HL-60/S4 treated with phorbol 12-myristate 13-acetate at 8.2 ng/mL for 4 days and 3 days (cell line): Measurements from ENCODE around the gene NMRAL1.

Source experiments
- in situ Hi-C: fragments of 300-500 bp; cut with MboI; formaldehyde crosslinking; loops from 2 replicates; pipeline ENCODE4 v1.15.0; 2022; ENCODE audit warnings: low sequenced_read_pairs

NMRAL1 gene

DNA sequence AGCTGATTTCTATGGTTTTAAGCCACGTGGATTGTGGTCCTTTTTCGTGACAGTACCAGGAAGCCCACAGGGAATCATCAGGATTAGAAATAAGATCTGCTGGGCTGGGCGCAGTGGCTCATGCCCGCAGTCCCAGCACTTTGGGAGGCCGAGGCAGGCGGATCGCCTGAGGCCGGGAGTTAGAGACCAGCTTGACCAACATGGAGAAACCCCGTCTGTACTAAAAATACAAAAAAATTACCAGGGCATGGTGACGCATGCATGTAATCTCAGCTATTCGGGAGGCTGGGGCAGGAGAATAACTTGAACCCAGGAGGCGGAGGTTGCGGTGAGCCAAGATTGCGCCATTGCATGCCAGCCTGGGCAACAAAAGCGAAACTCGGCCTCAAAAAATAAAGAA lies 6.5 kb downstream of the NMRAL1 start:
- in situ Hi-C loops, result no loop called here

DNA sequence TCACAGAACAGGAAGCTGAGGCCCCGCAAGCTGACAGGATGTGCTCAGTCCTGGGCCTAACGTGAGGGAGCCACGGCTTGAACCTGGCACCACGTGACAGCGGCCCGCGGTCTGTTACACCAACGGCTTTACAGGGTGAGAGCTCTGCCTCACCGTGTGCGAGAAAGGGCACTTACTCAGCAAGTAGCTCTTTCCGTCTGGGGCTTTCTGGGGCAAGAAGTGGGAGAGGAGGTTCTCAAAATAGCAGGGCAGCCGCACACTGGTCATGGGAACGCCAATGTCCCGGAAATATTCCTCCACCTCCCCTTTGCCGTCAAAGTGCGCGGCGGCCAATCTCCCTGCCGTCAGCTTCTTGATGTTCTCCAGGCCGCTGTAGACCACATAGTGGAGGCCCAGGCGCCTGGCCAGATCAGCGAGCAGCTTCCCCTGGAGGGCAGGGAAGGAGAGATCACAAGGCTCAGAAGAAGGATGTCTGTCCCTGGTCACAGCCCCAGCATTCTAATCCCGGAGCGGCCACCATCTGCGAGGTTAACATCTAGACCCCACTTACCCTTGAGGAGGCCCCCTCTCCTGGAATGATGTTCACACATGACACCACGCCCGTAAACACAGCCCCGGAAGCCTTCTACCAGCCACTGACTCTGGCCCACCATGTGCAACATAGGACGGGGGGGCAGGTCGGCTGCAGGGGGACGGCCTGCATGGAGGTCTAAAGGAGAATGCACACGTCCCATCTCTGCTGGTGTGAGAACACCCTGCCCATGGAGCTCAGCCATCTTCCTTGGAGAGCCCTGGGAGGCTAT lies 8.2 kb downstream of the NMRAL1 start:
- in situ Hi-C loops, result no loop called here

DNA sequence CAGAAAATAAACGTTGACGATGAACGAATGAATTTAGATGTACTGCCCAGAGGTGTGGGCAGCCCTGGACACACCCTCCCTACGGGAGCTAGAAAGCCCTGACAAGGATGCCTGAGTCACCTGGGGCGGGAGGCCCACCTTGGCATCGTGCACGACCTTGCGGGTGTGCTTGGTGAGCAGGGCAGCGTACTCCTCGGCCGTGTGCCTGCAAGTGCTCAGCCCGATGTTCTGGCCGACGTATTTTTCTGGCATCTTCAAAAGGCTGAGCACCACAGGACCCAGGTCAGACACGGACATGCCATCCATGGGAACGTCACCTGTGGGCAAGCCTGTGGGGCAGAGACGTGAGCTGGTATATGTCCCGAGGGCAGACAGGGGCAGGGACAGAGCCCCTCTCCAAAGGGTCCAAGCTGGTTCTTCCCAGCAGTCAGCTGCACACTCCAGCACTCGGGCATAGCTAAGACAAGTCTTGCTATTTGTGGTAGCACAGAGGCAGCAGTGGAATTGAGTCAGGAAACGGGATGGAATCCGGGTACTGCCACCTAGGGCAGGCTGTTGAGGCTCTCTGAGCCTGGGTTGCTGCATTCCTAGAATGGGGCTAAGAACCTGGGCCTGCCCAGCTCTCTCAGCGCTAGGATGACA lies 10.8 kb downstream of the NMRAL1 start:
- in situ Hi-C loops, result no loop called here

DNA sequence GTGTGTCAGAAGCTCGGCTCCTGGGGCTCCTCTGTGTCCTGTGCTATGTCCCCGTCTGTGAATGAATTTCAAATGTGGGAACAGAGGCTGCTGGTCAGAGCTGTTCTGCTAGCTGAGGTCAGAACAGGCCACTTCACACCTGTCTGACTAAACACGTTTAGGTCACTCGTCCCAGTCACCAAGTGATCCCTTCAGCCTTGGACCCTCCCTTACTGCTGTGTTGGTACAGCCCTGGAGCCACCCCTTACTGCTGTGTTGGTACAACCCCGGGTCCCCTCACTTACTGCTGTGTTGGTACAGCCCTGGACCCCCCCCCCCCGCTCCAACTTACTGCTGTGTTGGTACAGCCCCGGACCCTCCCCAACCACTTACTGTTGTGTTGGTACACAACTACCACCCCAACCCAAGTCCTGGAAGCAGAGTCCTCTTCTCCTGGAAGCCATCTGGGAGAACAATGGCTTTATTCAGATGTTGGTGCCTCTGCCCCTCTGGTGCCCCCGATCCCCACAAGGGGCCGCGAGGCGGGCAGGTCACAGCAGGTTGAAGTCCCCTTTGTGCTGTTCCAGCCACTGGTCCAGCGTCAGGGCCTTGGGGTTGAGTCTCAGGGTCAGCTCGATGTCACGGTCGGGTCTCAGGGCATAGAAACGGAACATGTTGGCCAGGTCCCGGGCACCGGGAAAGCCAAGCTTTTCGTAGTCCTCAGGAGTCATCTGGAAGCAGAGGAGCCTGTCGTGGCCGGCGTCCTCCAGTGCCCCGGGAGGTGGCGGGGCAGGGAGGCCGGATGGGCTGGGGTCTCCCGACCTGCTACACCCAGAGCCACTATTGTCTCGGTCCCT lies 13.0 kb downstream of the NMRAL1 start:
- in situ Hi-C loops, result no loop called here

DNA sequence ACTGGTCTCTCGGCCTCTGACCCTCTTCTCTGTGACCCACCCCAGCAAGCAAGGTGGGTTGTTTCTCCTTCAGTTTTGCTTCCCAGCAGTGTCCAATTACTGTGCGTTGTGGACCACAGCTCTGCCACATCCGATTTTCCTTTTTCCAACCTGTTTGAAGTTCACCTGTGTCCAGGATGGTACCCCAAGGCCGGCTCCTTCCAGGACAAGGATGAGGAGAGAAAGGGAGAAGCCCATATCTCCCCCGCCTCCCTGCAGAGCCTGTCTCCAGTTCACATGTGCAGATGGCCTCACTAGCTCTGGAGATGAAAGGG lies 13.5 kb downstream of the NMRAL1 start:
- in situ Hi-C loops, result no loop called here

DNA sequence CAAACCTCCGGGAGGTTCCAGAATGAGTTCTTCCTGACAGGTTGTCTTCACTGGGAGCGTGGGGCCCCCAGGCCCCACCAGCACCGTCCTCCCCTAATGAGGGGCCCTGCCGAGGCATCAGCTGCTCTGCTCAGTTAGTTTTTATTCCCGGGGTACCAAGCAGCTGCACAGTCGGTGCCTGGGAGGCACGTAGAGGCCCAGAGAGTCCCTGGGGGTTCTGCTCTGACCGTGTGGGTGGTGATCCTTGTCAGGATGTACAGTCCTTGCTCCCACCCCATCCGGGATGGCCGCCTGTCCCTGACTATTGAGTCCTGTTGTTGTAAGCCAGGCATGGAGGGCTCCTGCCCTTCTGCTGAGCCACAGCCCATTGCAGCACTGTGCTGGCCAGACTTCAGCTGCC lies 18.5 kb downstream of the NMRAL1 start:
- in situ Hi-C loops, result no loop called here

DNA sequence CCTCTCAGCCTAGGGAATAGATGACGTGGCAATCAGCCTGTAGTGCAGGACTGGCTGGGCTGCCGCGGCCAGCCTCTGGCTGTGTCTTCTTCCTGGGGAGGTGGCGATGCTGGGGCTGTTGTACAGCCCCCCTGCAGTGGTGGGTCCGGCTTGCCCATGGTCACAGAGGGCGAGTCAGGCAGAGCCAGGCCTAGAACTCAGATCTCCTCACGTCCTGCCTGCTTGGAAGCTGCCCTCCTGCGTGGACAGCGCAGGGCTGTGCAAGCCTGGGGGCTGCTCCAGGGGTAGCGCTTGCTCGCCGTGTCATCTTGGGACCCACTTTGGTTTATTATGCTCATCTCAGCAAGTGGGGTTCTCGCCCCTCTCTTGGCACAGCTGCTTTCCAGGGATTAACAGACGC lies 19.3 kb downstream of the NMRAL1 start:
- in situ Hi-C loops, result no loop called here

DNA sequence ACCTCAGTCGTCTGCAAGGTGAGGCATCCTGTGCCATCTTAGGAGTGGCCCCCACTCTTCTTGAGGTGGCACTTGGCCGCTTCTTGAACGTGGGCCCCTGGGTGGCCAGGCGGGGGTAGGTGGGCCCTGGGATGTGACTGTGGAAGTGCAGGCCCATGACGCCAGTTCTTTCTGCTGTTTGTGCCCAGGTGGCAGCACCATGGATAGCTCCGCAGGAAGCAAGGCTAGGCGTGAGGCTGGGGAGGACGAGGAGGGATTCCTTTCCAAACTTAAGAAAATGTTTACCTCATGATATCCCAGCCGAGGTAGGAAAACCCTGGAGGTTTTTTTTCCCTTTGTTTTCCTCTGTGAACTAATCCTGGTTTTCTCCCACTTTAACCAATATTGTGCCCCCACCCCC lies 19.8 kb downstream of the NMRAL1 start:
- in situ Hi-C loops, result no loop called here

DNA sequence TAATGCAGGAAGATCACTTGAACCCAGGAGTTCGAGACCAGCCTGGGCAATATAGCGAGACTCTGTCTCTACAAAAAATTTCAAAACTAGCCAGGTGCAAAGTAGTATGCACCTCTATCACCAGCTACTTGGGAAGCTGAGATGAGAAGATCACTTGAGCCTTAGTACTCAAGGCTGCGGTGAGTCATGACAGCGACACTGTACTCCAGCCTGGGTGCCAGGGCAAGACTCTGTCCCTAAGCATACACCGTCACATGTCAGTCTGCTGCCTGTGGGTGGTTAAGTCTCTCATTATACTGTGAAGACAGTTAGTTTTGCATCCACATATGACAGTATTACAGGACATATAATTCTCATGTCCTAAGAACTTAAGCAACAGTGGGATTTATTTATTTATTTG lies 21.8 kb downstream of the NMRAL1 start:
- in situ Hi-C loops, result no loop called here

DNA sequence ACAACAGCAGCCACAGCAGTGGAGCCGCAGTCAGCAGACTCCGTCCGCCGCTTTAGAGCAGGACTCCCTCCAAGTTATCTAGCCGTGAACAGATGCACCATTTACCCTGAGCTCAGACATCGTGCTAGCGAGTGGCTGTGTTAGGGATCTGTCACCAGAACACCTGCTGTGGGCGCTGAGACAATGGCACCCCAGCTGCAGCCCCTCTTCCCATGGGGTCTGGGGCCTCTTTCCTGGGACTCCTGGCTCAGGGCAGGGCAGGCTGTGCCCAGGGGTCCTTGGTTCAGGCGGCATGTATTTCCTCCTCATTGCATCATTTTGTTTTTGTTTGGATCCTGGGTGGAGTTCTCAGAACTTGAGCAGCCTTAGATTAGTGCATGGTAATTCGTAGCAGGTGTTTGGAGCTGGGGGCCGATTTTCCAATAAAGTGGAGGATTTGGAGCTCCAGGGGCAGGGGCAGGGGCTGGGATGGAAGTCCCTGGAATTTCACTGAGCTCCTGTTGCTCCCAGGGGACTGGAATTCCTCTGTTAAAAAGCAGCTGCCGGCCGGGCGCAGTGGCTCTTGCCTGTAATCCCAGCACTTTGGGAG lies 23.4 kb downstream of the NMRAL1 start:
- in situ Hi-C loops, result no loop called here

DNA sequence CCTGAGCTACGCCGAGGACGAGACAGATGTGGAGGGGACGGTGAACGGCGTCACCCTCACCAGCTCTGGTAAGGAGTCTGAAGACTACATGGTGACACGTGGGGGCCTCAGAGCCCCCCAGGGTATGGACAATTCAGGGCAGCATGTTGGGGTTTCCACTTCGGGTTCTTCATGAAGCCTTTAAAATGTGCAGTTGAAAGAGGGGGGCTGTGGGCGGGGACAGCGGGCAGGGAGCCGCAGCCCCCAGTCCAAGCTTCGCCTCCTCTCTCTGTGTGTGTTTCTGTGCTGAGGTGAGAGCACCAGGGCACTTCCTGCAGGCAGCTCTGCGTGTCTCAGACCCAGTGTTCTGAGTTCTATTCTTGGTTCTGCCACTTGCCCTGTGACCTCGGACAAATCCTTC lies 24.0 kb downstream of the NMRAL1 start:
- in situ Hi-C loops, result no loop called here

DNA sequence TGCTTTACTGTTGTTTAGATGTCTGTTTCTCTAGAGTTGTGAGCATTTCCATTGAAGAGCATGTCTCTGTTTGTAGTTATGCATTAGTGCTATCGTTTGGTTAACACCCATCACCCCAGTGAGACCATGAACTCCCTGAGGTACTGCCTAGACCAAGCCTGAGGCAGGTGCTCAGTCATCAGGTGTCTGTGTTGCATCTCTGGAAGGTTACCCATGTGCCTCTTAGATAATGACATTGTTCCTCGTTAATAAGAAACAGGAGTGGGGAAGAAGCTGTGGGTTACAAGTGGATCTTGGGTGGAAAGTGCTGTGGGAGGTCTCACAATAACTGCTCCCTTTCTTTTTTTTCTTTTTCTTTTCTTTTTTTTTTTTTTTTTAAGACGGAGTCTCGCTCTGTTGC lies 30.4 kb downstream of the NMRAL1 start:
- in situ Hi-C loops, result no loop called here

DNA sequence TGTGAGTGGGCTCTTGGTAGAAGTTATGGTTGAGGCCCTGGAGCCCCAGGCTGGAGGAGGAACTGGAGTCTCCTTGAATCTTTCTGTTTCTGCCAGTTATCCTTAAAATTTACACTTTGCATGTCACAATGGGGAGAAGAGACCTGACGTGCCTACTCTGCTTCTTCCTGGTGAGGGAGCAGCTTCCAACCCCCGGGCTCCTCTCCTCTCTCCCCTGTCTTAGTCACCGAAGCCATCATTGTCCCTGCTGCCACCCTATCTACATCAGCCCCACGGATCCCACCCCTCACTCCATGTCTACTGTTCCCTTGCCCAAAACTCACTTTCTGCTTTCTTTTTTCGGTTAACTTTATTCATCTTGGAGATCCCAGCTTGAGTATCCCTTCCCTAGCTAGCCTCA lies 31.2 kb downstream of the NMRAL1 start:
- in situ Hi-C loops, result no loop called here

DNA sequence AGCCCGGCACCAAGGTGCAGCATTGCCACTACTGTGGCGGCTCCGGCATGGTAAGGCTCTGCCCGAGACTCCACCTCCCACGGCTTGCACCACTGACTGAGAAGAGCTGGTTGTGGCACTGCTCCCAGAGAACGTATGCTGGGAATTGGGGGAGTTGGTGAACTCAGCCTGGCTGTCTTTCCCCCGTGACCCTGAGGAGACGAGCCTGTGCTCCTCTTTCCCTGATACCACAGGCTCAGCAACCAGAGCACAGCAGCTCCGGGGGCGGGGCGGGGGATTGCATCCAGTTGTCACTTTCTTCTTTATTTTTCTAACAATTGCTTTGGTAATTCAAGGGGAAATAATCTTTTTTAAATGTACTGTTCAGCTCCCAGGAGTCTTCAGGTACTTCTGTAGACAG lies 32.1 kb downstream of the NMRAL1 start:
- in situ Hi-C loops, result no loop called here

DNA sequence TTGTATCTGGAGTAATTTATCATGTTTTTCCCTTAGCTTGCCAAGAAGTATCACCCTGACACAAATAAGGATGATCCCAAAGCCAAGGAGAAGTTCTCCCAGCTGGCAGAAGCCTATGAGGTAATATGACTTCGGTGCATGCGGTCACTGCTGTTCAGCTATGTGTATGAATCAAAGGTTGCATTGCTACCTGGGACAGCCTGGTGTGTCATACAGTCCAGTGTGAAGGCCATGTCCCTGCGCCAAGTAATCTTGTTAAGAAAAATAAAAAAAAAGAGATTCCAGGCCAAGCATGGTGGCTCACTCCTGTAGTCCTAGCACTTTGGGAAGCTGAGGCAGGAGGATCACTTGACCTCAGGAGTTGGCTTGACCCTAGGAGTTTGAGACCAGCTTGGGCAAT lies 37.1 kb downstream of the NMRAL1 start:
- in situ Hi-C loops, result no loop called here

DNA sequence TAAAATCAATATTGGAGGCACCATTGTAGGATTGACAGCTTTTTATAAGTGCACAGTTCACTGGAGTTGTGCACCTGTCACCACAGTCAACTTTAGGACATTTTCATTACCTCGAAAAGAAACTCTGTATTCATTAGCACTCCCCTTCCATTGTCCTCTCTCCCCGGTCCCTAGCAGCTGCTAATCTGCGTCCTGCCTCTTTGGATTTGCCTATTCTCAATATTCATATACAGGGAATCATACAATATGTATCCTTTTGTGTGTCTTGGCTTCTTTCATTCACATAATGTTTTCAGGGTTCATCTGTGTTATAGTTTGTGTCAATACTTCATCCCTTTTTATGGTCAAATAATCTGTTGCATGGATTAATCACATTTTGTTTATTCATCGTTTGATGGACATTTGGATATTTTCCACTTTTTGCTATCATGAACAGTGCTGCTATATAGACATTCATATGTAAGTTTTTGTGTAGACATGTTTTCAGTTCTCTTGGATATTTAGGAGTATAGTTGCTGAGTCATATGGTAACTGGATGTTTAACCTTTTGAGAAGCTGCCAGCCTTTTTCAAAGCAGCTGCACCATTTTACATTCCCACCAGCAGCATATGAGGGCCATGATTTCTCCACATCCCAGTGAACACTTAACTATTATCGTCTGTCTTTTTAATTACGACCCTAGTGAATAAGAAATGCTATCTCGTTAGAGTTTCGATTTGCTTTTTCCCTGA lies 38.9 kb downstream of the NMRAL1 start:
- in situ Hi-C loops, result no loop called here

DNA sequence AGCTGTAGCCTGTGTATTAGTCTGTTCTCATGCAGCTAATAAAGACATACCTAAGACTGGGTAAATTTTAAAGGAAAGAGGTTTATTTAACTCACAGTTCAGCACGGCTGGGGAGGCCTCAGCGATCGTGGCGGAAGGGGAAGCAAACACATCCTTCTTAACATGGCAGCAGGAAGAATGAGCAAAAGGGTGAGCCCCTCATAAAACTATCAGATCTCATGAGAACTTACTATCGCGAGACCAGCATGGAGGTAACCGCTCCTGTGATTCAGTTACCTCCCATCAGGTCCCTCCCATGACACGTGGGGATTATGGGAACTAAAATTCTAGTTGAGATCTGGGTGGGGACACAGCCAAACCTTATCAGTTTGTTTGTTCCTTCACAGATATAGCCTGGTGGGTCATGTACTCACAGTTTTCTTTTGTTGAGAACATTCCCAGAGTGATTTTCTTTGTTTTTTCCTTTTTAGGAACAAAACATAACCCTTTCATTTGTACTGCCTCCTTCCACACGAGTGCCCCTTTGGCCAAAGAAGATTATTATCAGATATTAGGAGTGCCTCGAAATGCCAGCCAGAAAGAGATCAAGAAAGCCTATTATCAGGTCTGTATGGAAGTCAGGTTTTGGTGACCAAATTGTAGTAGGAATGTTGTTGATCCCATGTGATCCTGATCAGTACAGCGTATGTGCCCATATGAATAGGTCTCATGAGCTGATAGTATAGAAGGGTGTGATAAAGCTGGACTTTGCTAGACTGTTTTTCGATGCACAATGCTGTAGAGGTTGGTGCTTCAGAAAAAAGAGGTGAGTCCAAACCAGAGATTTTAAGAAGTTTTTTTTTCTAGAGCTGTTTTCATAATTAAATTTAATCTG lies 40.3 kb downstream of the NMRAL1 start:
- in situ Hi-C loops, result no loop called here

DNA sequence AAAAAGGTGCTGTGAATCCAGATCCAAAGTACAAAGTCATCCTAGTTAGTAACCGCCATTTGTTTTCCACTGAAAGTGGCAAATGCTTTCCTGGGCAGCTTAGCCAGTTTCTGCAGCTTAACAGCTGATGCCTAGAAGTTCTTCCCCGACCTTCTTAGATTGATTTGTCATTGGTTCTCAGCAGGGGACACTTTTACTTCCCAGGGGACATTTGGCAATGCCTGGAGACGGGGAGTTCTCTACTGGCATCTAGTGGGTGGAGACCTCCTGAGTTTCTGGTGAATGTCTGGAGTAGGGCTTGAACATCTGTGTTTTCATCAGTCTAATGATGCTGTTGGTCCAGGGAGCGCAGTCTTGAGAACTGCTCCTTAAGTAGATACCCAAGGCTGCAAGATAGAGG lies 41.2 kb downstream of the NMRAL1 start:
- in situ Hi-C loops, result no loop called here

DNA sequence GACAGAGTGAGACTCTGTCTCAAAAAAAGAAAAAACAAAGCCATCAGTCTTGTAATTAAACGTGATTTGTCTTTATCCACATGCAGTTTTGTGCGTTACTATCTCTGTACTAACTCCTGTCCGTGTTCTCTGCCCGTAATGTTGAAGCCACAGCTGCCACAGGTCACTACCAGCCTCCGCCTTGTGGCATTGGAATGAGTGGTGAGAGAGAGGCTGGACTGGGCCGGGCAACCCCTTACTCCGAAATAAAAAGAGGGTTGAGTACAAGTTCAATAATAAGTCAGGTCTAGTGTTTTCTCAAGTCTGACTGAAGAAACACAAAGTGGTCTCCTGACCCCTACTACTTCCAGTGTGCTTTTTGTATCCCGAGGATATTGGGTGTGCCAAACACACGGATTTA lies 43.4 kb downstream of the NMRAL1 start:
- in situ Hi-C loops, result no loop called here

DNA sequence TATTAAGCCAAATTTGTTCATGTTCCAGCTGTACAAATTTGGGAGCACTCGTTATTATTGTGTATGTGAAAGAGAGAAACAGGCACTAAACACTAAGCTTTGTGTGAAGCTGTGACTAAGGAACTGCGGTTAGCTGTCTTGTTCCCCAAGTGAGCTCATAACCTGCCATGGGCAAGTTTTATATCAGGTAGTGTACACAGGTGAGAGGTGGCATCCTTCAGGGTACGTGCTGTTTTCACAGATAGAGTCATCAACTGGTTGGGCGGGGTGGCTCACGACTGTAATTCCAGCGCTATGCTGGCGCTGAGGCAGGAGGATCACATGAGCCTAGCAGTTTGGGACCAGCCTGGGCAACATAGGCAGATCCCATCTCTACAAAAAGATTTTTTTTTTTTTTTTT lies 45.9 kb downstream of the NMRAL1 start:
- in situ Hi-C loops, result no loop called here
